SK-N-MC (cell line): Measurements from ENCODE around the gene SBNO2.

Source experiments
- DNase-seq: peaks from one replicate; pipeline ENCODE4 v3.0.0-alpha.2; 2011; ENCODE audit warnings: low read depth, low spot score
- H3K27ac ChIP-seq: fragments of 200-600 bp; sonication (generic); 2 replicates; pipeline ENCODE4 v1.5.1; 2016; ENCODE audit warnings: mixed run types
- H3K36me3 ChIP-seq: fragments of 200-600 bp; sonication (generic); 2 replicates; pipeline ENCODE4 v1.6.1; 2017; ENCODE audit warnings: antibody characterized with exemption, low read length, mixed read lengths; ENCODE audit not compliant: insufficient read depth
- H3K4me3 ChIP-seq: fragments of 200-600 bp; sonication (generic); 2 replicates; pipeline ENCODE4 v1.5.1; 2016
- H3K9ac ChIP-seq: fragments of 200-600 bp; sonication (generic); 2 replicates; pipeline ENCODE4 v1.8.0; 2017; ENCODE audit warnings: mixed run types, mixed read lengths; ENCODE audit not compliant: insufficient read length
- H3K9me3 ChIP-seq: fragments of 200-600 bp; sonication (generic); 2 replicates; pipeline ENCODE4 v1.6.1; 2017; ENCODE audit warnings: low read depth, mild to moderate bottlenecking, antibody characterized with exemption, low read length, moderate library complexity, mixed read lengths
- EZH2 ChIP-seq: fragments of 200-600 bp; sonication (generic); IDR thresholded peaks from one replicate; pipeline ENCODE4 v1.6.1; 2017; ENCODE audit warnings: antibody characterized with exemption
- FOXP2 ChIP-seq: optimal IDR thresholded peaks from 2 replicates; pipeline ENCODE3; 2011; ENCODE audit warnings: mild to moderate bottlenecking, moderate library complexity; ENCODE audit not compliant: insufficient read depth; ENCODE audit errors: extremely low read length, control extremely low read depth
- POLR2AphosphoS5 ChIP-seq: IDR thresholded peaks from 2 replicates; pipeline ENCODE4 v1.6.1; 2012; ENCODE audit warnings: mild to moderate bottlenecking, low read depth, low read length, borderline replicate concordance

Gene SBNO2

GRCh38 chr19:1082165-1082927 is 91.7 kb downstream of the SBNO2 start:
- H3K36me3 ChIP-seq, result no peaks in the 10 kb centered on the region
- H3K9ac ChIP-seq, result no peak overlapping the region
- TF ChIP-seq POLR2AphosphoS5 (no peak), EZH2 (no peak), FOXP2 (no peak)
- no peak for DNase-seq
- no peaks in the 10 kb centered on the region for H3K9me3 ChIP-seq
- peak overlapping the region; percentile 77 for H3K4me3 ChIP-seq
- peak overlapping the region; percentile 57; the same call in 1 of the 2 replicates for H3K27ac ChIP-seq

- Histone ChIP-seq H3K9me3 (no peaks in the 10 kb centered on the region), H3K36me3 (no peaks in the 10 kb centered on the region), H3K4me3 (no peak overlapping the region), H3K9ac (no peak overlapping the region), H3K27ac (no peak overlapping the region)
- no peak for TF ChIP-seq FOXP2
- no peak for DNase-seq
Measured at GRCh38 chr19:1081301-1082164, 92.5 kb downstream of the SBNO2 start.

- no peak overlapping the region for H3K27ac ChIP-seq
- DNase-seq, result no peak
- H3K4me3 ChIP-seq, result no peak overlapping the region
- no peak overlapping the region for H3K9ac ChIP-seq
- no peaks in the 10 kb centered on the region for H3K36me3 ChIP-seq
- no peaks in the 10 kb centered on the region for H3K9me3 ChIP-seq
- TF ChIP-seq EZH2, result no peak
- no peak for TF ChIP-seq FOXP2
- no peak for TF ChIP-seq POLR2AphosphoS5
Measured at GRCh38 chr19:1080360-1081161, 93.5 kb downstream of the SBNO2 start.

GRCh38 chr19:1079566-1080111 is 94.4 kb downstream of the SBNO2 start:
- Histone ChIP-seq H3K4me3 (no peak overlapping the region), H3K36me3 (no peaks in the 10 kb centered on the region), H3K27ac (no peak overlapping the region), H3K9ac (no peak overlapping the region), H3K9me3 (no peaks in the 10 kb centered on the region)
- DNase-seq, result no peak
- TF ChIP-seq FOXP2, result no peak
- TF ChIP-seq POLR2AphosphoS5, result no peak
- no peak for TF ChIP-seq EZH2

- Histone ChIP-seq H3K9me3 (no peaks in the 10 kb centered on the region), H3K9ac (no peak overlapping the region), H3K27ac (no peak overlapping the region), H3K4me3 (no peak overlapping the region), H3K36me3 (no peaks in the 10 kb centered on the region)
- DNase-seq, result no peak
- no peak for TF ChIP-seq FOXP2
- TF ChIP-seq POLR2AphosphoS5, result no peak
- no peak for TF ChIP-seq EZH2
Measured at GRCh38 chr19:1076951-1077350, 97.1 kb downstream of the SBNO2 start.

- Histone ChIP-seq H3K4me3 (no peak overlapping the region), H3K9ac (no peak overlapping the region), H3K27ac (no peak overlapping the region), H3K36me3 (no peaks in the 10 kb centered on the region), H3K9me3 (no peaks in the 10 kb centered on the region)
- no peak for TF ChIP-seq EZH2
- TF ChIP-seq POLR2AphosphoS5, result no peak
- no peak for TF ChIP-seq FOXP2
- DNase-seq, result no peak
Measured at GRCh38 chr19:1076046-1076386, 98.1 kb downstream of the SBNO2 start.

GRCh38 chr19:1074544-1075283 is 99.4 kb downstream of the SBNO2 start:
- Histone ChIP-seq H3K9me3 (no peaks in the 10 kb centered on the region), H3K36me3 (no peaks in the 10 kb centered on the region), H3K4me3 (peak overlapping the region; percentile 78), H3K27ac (no peak overlapping the region), H3K9ac (no peak overlapping the region)
- TF ChIP-seq POLR2AphosphoS5 (peak; percentile 74; the same call in 1 of the 2 replicates), FOXP2 (no peak), EZH2 (no peak)
- DNase-seq, result no peak
